HAP-1 (cell line): Measurements from ENCODE around the gene VTI1B.

Source experiments
- DNase-seq, 2 experiments: peaks; one replicate each; pipeline ENCODE4 v3.0.0-alpha.2; 2016 to 2020; ENCODE audit warnings: low spot score in 2 of 2
- H3K27me3 ChIP-seq: fragments of 250-450 bp; sonication (Bioruptor Pico); 2 replicates; pipeline ENCODE4 v1.5.1; 2020; ENCODE audit warnings: low read depth, mild to moderate bottlenecking, moderate library complexity
- H3K36me3 ChIP-seq: fragments of 250-450 bp; sonication (Bioruptor Pico); replicated peaks from 2 replicates; pipeline ENCODE4 v1.5.1; 2020; ENCODE audit warnings: mild to moderate bottlenecking
- H3K4me1 ChIP-seq: fragments of 250-450 bp; sonication (Bioruptor Pico); 2 replicates; pipeline ENCODE4 v1.5.1; 2020; ENCODE audit warnings: mild to moderate bottlenecking
- H3K4me3 ChIP-seq: fragments of 250-450 bp; sonication (Bioruptor Pico); 2 replicates; pipeline ENCODE4 v1.5.1; 2020; ENCODE audit warnings: mild to moderate bottlenecking, moderate library complexity
- H3K9me3 ChIP-seq: fragments of 250-450 bp; sonication (Bioruptor Pico); 2 replicates; pipeline ENCODE4 v1.5.1; 2020; ENCODE audit warnings: mild to moderate bottlenecking, moderate library complexity
- in situ Hi-C: fragments of 300-500 bp; cut with MboI; formaldehyde crosslinking; loops from 3 replicates; pipeline ENCODE4 v1.14.3; 2020; ENCODE audit warnings: low sequenced_read_pairs, inconsistent platforms, mixed read lengths

VTI1B gene

DNA sequence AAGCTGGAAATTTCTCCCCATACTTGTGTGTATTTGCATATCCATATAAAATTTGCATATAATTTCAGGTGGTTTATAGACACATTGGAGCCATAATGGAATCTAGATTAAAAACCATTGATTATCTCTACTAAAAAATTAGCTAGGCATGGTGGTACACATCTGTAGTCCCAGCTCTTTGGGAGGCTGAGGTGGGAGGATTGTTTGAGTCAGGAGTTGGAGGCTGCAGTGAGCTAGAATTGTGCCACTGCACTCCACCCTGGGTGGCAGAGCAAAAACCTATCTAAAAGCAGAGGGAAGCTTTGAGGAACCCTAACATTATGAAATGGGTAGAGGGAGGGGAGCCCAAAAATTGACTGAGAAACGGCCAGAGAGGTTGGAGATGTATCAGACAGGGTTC, 23.7 kb upstream of the VTI1B start:
- Histone ChIP-seq H3K4me3 (no peak overlapping the region), H3K9me3 (no peaks in the 10 kb centered on the region), H3K36me3 (no peaks in the 10 kb centered on the region), H3K4me1 (peaks cover 12% of the 10 kb centered on the region), H3K27me3 (no peaks in the 10 kb centered on the region)
- DNase-seq, result no peak
- in situ Hi-C loops, result no loop called here

DNA sequence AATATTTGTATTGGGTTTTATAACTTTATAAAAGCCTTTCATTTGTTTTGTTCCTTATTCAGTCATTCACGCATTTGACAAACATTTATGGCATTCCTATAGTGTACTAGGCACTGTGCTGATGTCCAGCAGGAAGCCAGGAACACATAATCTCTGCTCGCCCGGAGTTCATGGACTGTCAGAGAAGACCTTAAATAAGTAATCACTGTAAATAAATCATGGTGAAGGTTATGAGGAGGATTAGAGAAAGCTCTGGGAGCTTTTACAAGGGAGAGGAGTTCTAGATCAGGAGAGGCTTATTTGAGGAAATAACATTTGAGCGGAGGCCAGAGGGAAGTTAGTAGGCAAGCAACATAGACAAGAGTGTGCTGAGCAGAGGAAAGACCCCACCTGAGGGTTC, 22.6 kb upstream of the VTI1B start:
- in situ Hi-C loops, result no loop called here
- DNase-seq, result no peak

DNA sequence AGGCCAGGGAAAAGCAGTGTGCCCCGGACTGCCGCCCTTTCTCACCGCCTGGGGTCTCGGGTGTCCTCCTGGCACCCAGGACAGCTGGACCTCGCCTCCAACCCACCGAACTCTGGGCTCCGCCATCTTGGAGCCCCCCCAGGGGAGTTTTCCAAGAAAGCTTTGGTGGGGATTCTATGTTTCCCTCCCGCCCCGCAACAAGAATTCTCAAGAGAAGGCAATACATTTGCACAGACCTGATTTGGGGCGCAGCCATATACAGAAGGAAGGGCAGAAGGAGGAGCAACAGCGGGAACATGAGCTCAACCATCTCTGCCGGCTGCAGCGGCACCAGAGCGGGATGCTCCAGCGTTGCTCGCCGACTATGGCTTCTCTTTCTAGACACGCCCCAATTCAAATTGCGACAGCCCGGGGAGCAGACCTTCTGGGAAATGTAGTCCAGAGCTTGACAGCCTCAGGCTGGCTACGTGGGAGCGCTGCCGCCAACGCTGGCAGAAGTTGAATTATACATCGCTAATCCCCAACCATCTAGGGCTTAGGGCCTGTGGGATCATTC, 21.0 kb upstream of the VTI1B start, which contains the start of gene RDH11:
TSS of gene RDH11 (minus strand) at position 371 of the 556 bp plus-strand sequence. CDS start at position 310, 61 bp downstream.
- no peaks in the 10 kb centered on the region for H3K9me3 ChIP-seq
- in situ Hi-C loops, result no loop called here
- H3K4me1 ChIP-seq, result peaks cover 12% of the 10 kb centered on the region
- peak; percentile 93 for DNase-seq
- peak within 1 kb of the TSS; percentile 75 for H3K4me3 ChIP-seq
- peaks cover 24% of the 10 kb centered on the region for H3K36me3 ChIP-seq
- H3K27me3 ChIP-seq, result no peaks in the 10 kb centered on the region

More for the DNA sequence above, 22.6 kb upstream of the VTI1B start:
- Histone ChIP-seq H3K9me3 (no peaks in the 10 kb centered on the region), H3K4me1 (peaks cover 12% of the 10 kb centered on the region), H3K36me3 (peaks cover 8% of the 10 kb centered on the region), H3K4me3 (no peak overlapping the region), H3K27me3 (no peaks in the 10 kb centered on the region)

DNA sequence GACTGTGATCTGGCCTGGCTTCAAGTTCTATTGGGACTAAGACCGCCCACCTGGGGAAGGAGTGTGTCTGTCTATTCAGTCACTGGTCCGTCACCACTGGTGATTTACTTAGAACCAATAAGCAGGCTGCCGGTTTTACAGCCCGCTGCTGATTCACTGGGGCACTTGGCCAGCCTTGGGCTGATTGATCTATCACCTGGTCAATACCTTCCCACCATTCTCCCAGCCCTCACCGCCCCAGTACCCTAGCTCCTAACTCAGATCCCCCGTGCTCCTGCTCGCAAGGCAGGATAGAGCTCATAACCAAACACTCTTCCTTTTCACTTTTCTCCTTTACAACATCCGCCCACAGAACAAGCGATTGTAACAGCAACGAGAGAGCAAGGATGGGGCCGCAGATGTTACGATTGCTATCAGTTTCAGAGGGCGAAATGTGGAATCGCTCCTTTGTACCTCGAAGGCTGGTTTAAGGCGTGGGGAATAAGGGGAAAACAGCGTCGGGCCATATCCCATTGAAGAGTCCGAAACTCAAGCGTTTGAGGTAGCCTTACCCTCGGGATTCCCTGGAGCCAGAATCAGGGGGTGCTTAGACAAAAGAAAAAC, 20.5 kb upstream of the VTI1B start:
- peaks cover 12% of the 10 kb centered on the region for H3K4me1 ChIP-seq

DNA sequence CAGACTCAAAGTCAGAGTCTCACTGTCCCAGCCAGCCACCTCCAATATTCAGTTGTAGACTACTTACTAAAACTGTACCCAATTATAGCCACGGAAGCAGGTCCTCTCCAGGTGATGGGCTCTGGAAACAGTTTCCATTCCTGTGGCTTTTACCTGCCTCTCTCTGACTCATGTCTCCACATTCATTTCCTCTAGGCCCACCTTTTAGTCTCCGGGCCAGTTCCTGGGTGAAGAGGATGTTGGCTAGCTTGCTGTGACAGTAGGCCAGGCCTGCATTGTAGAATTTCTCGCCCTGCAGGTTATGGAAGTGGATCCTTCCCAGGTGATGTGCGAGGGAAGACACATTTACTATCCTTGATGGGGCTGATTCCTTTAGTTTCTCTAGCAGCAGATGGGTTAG, 15.6 kb upstream of the VTI1B start:
- no peaks in the 10 kb centered on the region for H3K27me3 ChIP-seq
- peaks cover 69% of the 10 kb centered on the region for H3K36me3 ChIP-seq
- peaks cover 11% of the 10 kb centered on the region for H3K4me1 ChIP-seq
- DNase-seq, result no peak
- H3K4me3 ChIP-seq, result no peak overlapping the region
- in situ Hi-C loops, result no loop called here
- no peaks in the 10 kb centered on the region for H3K9me3 ChIP-seq

More for the DNA sequence above, 20.5 kb upstream of the VTI1B start:
- peaks cover 30% of the 10 kb centered on the region for H3K36me3 ChIP-seq
- H3K27me3 ChIP-seq, result no peaks in the 10 kb centered on the region
- H3K4me3 ChIP-seq, result peak overlapping the region; percentile 75
- no peaks in the 10 kb centered on the region for H3K9me3 ChIP-seq
- peak; percentile 86 to 93 for DNase-seq
- in situ Hi-C loops, result no loop called here

DNA sequence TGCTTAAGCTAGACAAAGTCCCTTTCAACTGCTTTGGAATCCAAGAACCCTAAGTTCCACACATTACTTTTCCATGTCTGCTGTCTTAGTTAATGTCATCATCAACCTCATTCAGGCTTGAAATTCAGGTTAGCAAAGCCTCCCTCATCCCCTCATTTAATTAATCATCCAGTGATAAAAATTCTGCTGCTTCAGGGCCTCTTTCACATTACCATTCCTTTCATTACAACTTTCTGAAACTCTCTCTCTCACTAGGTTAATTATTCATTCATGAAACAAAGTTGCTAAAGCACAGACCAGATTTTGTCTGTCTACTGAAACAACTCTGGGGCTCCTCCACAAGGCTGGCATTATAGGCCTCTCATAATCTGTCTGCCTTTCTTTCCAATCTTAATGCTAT, 9.4 kb upstream of the VTI1B start:
- Histone ChIP-seq H3K4me3 (no peak overlapping the region), H3K4me1 (peaks cover 5% of the 10 kb centered on the region; the same call in 1 of the 2 replicates), H3K9me3 (no peaks in the 10 kb centered on the region), H3K27me3 (no peaks in the 10 kb centered on the region), H3K36me3 (peaks cover 66% of the 10 kb centered on the region)
- in situ Hi-C loops, result no loop called here
- no peak for DNase-seq

DNA sequence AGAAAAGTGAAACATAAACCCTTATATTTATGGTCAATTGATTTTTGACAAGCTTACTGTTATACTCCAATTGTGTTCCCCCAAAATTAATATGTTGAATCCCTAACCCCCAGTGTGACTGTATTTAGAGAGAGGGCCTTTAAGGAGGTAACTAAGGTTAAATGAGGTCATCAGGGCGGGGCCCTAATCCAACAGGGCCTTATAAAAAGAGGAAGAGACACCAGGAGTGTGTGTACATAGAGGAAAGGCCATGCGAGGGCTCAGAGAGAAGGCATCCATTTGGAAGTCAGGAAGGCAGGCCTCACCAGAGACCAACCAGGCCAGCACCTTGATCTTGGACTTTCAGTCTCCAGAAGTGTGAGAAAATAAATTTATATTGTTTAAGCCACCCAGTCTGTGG, 6.5 kb upstream of the VTI1B start:
- peaks cover 5% of the 10 kb centered on the region; the same call in 1 of the 2 replicates for H3K4me1 ChIP-seq
- no peak for DNase-seq
- H3K9me3 ChIP-seq, result no peaks in the 10 kb centered on the region
- H3K27me3 ChIP-seq, result no peaks in the 10 kb centered on the region
- in situ Hi-C loops, result no loop called here
- peaks cover 61% of the 10 kb centered on the region for H3K36me3 ChIP-seq
- no peak overlapping the region for H3K4me3 ChIP-seq

DNA sequence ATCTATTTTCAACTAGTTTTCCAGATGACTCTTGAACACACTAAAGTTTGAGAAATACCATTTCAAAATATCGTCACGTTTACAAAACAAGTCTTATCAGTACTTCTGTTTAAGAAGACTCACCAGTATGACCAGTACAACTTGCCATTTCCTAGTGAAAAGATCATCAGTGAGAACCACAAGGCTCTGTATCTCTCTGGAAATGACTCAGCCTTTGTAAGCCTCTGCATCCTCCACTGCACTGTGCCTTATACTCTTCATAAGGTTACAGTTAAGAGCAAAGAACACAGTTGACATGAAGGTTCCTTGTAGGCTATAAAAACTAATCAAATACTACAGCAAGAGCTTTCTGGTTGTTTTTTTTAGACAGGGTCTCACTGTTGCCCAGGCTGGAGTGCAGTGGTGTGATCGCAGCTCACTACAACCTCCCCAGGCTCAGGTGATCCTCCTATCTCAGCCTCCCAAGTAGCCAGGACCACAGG, 5.7 kb upstream of the VTI1B start:
- DNase-seq, result no peak
- in situ Hi-C loops, result no loop called here
- H3K27me3 ChIP-seq, result no peaks in the 10 kb centered on the region
- H3K4me3 ChIP-seq, result no peak overlapping the region
- H3K36me3 ChIP-seq, result peaks cover 53% of the 10 kb centered on the region
- peaks cover 5% of the 10 kb centered on the region; the same call in 1 of the 2 replicates for H3K4me1 ChIP-seq
- H3K9me3 ChIP-seq, result no peaks in the 10 kb centered on the region

DNA sequence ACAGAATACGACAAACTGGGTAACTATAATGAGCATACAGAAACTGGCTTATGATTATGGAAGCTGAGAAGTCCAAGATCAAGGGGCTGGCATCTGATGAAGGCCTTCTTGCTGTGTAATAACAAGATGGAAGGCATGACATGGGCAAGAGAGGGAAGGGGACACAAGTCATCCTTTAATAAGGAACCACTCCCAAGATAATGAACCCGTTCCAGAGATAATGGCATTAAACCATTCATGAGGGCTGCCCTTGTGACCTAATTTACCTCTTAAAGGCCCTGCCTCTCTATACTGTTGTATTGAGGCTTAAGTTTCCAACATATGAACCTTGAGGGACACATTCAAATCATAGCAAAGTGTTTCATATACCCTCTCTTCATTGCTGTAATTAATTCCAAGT, 4.6 kb upstream of the VTI1B start:
- H3K4me3 ChIP-seq, result no peak overlapping the region
- DNase-seq, result no peak
- no peaks in the 10 kb centered on the region for H3K27me3 ChIP-seq
- H3K36me3 ChIP-seq, result peaks cover 46% of the 10 kb centered on the region
- in situ Hi-C loops, result no loop called here
- H3K4me1 ChIP-seq, result no peaks in the 10 kb centered on the region; the same call in 1 of the 2 replicates
- H3K9me3 ChIP-seq, result no peaks in the 10 kb centered on the region

DNA sequence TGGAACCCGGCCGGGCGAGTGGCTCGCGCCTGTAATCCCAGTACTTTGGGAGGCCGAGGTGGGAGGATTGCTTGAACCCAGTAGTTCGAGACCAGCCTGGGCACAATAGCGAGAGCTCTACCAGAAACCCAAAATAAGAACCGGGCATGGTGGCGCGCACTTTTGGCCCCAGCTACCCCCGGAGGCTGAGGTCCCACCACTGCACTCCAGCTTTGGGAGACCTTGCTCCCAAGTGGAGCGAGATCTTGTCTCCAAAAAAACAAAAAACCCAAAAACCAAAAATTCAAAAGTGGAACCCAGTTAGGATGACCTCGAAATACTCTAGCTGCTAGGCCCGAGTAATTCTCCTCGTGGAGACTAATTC, 769 bp upstream of the VTI1B start:
- in situ Hi-C loops, result no loop called here
- no peaks in the 10 kb centered on the region for H3K27me3 ChIP-seq
- H3K4me3 ChIP-seq, result peak overlapping the region; percentile 88
- peaks cover 20% of the 10 kb centered on the region for H3K36me3 ChIP-seq
- DNase-seq, result no peak
- no peaks in the 10 kb centered on the region for H3K9me3 ChIP-seq
- H3K4me1 ChIP-seq, result peaks cover 7% of the 10 kb centered on the region

DNA sequence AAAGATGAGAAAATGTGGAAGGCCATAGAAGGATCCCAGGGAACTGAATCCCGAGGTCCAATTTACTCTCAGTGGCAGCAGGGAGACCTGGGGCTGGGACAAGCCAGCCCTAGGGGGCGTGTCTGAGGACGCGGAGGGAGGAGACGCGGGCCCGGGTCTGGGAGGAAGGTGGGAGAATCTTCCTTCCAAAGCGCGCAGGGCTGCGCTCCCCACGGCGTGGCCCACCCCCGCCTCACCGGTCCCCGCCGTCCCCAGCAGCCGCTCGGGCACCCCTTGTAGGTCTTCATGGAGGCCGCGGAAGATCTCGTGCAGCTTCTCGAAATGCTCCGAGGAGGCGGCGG, 323 bp downstream of the VTI1B start:
- H3K4me1 ChIP-seq, result peaks cover 7% of the 10 kb centered on the region
- DNase-seq, result peak; percentile 74 to 89
- no peaks in the 10 kb centered on the region for H3K27me3 ChIP-seq
- in situ Hi-C loops, result no loop called here
- H3K36me3 ChIP-seq, result peaks cover 14% of the 10 kb centered on the region
- H3K9me3 ChIP-seq, result no peaks in the 10 kb centered on the region
- H3K4me3 ChIP-seq, result peak overlapping the region; percentile 88

DNA sequence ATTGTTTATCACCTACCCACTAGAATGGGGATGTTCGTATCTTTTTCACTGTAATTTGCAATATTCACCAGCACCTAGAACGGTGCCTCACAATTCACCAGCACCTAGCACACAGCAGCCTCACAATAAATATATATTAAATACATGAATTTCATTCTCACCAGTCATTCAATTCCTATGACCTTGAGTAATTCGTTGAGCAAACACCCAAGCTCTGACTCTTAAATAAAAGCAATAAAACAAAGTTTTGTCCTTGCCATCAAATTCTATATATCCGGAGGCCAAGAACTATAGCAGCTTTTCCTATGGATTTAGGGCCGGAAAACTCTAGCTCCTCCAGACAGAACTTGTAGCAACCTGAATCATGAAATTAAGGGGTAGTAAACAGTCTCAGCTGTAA, 981 bp downstream of the VTI1B start:
- in situ Hi-C loops, result no loop called here
- peaks cover 11% of the 10 kb centered on the region for H3K36me3 ChIP-seq
- DNase-seq, result no peak
- H3K9me3 ChIP-seq, result no peaks in the 10 kb centered on the region
- H3K27me3 ChIP-seq, result no peaks in the 10 kb centered on the region
- H3K4me1 ChIP-seq, result peaks cover 12% of the 10 kb centered on the region
- H3K4me3 ChIP-seq, result peak overlapping the region; percentile 88

DNA sequence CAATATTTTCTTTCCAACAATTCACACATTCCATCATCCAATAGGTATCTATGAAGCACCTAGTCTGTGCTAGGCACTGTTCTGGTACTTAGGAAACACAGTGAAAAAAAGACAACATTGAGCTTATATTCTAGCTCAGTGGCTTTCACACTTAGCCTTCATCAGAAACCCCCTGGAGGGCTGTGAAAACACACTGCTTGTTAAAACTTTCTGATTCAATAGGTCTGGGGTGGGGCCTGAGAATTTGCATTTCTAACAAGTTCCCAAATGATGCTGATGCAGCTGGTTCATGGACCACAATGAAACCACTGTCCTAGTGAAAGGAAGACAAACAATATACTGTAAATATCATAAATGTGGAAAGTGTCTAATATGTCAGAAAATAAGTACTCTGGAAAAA, 5.9 kb downstream of the VTI1B start:
- no peaks in the 10 kb centered on the region for H3K9me3 ChIP-seq
- H3K4me3 ChIP-seq, result no peak overlapping the region
- in situ Hi-C loops, result no loop called here
- H3K4me1 ChIP-seq, result peaks cover 17% of the 10 kb centered on the region
- H3K27me3 ChIP-seq, result no peaks in the 10 kb centered on the region
- DNase-seq, result peak; percentile 68 to 76
- no peaks in the 10 kb centered on the region for H3K36me3 ChIP-seq

DNA sequence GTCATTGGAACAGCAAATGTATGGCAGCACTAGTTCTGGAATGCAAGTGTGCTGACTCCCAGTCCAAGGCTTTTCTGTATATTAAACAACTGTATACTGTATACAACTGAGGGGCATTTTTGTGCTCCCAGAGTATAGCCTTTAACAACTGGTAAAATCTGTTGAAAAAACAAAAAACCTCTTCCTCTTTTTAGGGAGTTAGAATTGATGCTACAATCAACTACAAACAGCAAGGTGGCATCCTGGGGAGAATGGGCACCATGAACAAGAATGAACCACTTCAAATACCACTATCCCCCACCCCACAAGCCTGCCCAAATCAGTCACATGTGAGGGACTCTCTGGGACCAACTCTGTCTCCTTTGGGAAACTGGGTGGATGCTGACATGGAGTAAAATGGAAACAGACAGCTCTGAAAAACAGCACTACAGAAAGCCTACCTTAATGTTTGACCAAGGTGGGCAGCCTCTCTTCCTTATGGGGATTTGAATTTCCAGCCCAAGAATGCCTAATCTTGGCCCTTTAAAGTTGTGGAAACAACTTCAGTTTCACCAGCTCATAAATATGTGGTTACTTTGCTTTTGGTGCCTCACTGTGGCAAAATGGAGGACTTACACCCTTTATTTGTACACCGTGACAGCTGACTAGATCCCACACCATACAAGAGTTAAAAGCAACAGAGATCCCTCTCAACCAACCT, 7.5 kb downstream of the VTI1B start:
- peaks cover 12% of the 10 kb centered on the region for H3K4me1 ChIP-seq
- no peaks in the 10 kb centered on the region for H3K36me3 ChIP-seq
- no peaks in the 10 kb centered on the region for H3K27me3 ChIP-seq
- peak; percentile 41 to 66 for DNase-seq
- in situ Hi-C loops, result no loop called here
- H3K4me3 ChIP-seq, result no peak overlapping the region
- H3K9me3 ChIP-seq, result no peaks in the 10 kb centered on the region
